Measurements from ENCODE around the gene CDC42EP2.
A peak's percentile ranks its signal among the peaks of the same experiment; 100 is the strongest.

Gene CDC42EP2

DNA sequence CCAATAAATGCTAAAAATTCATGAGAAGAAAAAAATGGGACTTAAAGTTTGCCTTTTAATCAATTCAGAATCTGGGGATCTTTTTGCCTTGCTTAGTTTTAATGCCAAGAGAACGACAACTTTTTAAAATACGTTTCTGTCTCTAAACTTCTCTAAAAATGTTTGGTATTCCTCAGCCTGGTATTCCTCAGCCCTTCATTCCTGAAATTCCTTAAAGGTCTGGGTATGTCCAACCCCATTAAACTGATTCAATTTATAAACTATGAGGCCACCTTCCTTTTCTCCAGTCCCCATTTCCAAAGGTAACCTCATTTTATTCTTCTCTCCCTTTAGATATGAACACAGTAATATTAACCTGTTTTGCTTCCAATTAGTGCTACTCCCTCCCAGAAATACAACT lies 36.3 kb upstream of the CDC42EP2 start:
- no peaks in the 10 kb centered on the region for H3K9me3 Mint-ChIP-seq
- no peak overlapping the region for H3K4me3 Mint-ChIP-seq
- peaks cover 29% of the 10 kb centered on the region for H3K36me3 Mint-ChIP-seq (ENCODE audit: low read depth)
- H3K27me3 Mint-ChIP-seq (ENCODE audit: low read depth) = no peaks in the 10 kb centered on the region
- peaks cover 36% of the 10 kb centered on the region for H3K4me1 Mint-ChIP-seq
- TF ChIP-seq, protein P1, sequence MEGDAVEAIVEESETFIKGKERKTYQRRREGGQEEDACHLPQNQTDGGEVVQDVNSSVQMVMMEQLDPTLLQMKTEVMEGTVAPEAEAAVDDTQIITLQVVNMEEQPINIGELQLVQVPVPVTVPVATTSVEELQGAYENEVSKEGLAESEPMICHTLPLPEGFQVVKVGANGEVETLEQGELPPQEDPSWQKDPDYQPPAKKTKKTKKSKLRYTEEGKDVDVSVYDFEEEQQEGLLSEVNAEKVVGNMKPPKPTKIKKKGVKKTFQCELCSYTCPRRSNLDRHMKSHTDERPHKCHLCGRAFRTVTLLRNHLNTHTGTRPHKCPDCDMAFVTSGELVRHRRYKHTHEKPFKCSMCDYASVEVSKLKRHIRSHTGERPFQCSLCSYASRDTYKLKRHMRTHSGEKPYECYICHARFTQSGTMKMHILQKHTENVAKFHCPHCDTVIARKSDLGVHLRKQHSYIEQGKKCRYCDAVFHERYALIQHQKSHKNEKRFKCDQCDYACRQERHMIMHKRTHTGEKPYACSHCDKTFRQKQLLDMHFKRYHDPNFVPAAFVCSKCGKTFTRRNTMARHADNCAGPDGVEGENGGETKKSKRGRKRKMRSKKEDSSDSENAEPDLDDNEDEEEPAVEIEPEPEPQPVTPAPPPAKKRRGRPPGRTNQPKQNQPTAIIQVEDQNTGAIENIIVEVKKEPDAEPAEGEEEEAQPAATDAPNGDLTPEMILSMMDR (IDR thresholded peaks at IDR 0.05; ENCODE audit: unreplicated experiment in 3 of 3) = no peak
- H3K27ac Mint-ChIP-seq = peak overlapping the region; percentile 33 to 86 (median 42)

DNA sequence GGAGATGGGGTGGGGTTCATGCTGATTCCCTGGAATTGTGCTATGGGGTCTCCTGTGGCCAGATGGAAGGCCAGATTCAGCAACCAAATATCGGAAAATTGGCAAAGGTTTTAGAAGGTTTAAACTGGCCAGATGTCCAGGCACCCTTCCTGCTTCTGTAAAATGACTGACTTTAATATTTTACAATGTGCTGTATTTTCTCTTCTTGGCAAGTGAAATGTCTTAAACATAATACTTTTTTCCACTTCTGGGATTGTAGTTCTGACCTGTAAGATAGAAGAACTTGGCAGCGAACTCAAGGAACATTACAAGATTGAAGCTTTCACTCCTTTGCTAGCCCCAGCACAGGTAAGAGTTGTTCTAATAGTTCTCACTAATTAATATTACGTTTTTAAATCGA lies 35.4 kb upstream of the CDC42EP2 start:
- Mint-ChIP-seq H3K4me1 (peaks cover 36% of the 10 kb centered on the region), H3K36me3 (ENCODE audit: low read depth) (peaks cover 29% of the 10 kb centered on the region), H3K27ac (peak overlapping the region; percentile 42 to 58 (median 51)), H3K4me3 (no peak overlapping the region), H3K27me3 (ENCODE audit: low read depth) (no peaks in the 10 kb centered on the region), H3K9me3 (no peaks in the 10 kb centered on the region)
- TF ChIP-seq, protein P1 (IDR thresholded peaks at IDR 0.05; ENCODE audit: unreplicated experiment in 3 of 3) = no peak

DNA sequence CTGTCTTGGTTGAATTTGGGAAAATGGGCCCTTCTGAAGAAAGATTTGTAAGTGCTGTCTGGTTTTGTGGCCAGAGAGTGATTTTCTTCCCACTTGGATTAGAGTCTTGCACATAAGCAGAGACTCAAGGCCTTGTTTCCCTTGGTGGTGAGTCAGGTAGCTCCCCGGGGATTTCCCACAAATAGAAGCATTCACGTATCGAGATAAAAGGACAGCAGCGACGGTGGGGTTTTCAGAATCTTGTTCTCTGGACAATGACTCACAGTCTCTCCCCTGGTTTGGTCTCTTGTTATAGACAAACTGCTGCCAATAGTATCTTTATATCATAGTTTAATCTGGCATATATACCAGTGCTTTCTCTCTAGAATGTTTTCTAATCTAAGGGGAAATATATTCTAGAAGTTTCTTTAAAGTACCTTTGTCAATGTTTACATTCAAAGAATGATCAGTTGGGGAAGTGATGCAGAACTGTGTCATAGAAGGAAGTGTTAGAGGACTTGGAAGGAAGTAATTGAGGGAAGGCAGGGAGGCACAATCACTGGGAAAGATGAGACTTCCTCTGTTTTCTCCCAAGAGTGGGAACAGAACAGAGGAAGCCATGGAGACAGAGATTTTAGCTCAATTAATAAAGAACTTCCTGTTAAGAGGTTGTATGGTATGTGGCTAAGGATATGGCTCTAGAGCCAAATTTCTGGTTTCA lies 34.8 kb upstream of the CDC42EP2 start:
- peaks cover 29% of the 10 kb centered on the region for H3K36me3 Mint-ChIP-seq (ENCODE audit: low read depth)
- TF ChIP-seq, protein P1 (IDR thresholded peaks at IDR 0.05; ENCODE audit: unreplicated experiment in 3 of 3) = no peak
- peak overlapping the region; percentile 42 to 58 (median 51) for H3K27ac Mint-ChIP-seq
- H3K9me3 Mint-ChIP-seq = no peaks in the 10 kb centered on the region
- H3K4me3 Mint-ChIP-seq = no peak overlapping the region
- no peaks in the 10 kb centered on the region for H3K27me3 Mint-ChIP-seq (ENCODE audit: low read depth)
- H3K4me1 Mint-ChIP-seq = peaks cover 36% of the 10 kb centered on the region

DNA sequence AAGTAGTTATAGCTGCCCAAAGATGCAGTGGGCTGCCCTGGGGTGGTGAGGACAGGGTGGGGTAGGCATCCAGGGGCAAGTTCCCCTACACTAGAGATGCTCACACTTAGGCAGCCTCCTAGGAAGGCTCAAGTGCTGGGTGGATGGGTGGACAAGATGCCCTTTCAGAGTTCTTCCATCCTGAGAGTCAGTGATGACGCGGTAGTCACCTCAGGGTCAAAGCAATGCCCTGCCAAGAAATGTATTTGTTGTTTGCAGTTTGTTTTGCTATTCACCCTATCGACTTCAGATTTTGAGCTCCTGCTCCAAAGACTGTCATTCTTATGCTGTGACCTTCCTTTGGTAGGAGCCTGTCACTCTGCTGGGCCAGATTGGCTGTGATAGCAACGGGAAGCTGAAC lies 34.0 kb upstream of the CDC42EP2 start:
- H3K27ac Mint-ChIP-seq = no peak overlapping the region
- no peaks in the 10 kb centered on the region for H3K9me3 Mint-ChIP-seq
- H3K36me3 Mint-ChIP-seq (ENCODE audit: low read depth) = peaks cover 30% of the 10 kb centered on the region
- peaks cover 29% of the 10 kb centered on the region for H3K4me1 Mint-ChIP-seq
- TF ChIP-seq, protein P1 (IDR thresholded peaks at IDR 0.05; ENCODE audit: unreplicated experiment in 3 of 3) = no peak
- H3K4me3 Mint-ChIP-seq = no peak overlapping the region
- no peaks in the 10 kb centered on the region for H3K27me3 Mint-ChIP-seq (ENCODE audit: low read depth)

DNA sequence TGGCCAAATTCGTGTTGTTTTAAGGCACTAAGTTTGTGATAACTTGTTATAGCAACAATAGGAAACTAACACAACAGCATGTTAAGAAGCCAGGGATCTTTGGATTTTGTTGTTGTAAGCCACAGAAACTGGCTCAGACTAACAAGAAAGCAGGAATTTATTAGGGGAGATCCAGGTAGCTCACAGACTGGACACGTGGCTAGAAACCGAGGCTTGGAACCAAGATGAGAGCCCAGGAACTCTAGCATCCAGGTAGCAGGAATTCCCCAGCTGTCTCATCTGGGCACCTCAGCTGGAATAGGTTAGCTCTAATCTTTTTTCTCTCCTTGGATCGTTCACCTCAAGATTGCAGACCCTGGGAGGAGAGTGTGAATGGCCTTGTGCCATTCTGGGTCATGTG lies 28.0 kb upstream of the CDC42EP2 start:
- TF ChIP-seq, protein P1 (IDR thresholded peaks at IDR 0.05; ENCODE audit: unreplicated experiment in 3 of 3) = no peak
- no peaks in the 10 kb centered on the region for H3K27me3 Mint-ChIP-seq (ENCODE audit: low read depth)
- no peaks in the 10 kb centered on the region for H3K9me3 Mint-ChIP-seq
- H3K27ac Mint-ChIP-seq = no peak overlapping the region
- peaks cover 48% of the 10 kb centered on the region for H3K36me3 Mint-ChIP-seq (ENCODE audit: low read depth)
- H3K4me3 Mint-ChIP-seq = no peak overlapping the region
- H3K4me1 Mint-ChIP-seq = peaks cover 21% of the 10 kb centered on the region

DNA sequence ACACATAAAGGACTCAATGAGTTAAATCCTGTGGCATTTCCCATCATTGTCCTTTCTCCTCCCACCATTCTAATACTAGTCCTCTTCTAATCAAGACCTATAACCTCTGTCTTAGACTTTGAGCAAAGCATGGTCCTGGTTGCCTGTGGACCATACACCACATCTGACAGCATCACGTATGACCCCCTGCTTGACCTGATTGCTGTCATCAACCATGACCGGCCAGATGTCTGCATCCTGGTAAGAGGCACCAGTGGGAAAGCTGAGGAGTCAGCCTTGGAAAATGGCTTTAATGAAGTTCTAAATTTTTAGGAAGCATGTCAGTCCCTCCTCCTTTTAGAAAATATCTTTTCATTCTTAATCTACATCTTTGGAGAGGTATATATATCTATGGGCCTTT lies 27.1 kb upstream of the CDC42EP2 start:
- Mint-ChIP-seq H3K4me3 (no peak overlapping the region), H3K27ac (no peak overlapping the region), H3K9me3 (no peaks in the 10 kb centered on the region), H3K4me1 (peaks cover 30% of the 10 kb centered on the region), H3K27me3 (ENCODE audit: low read depth) (no peaks in the 10 kb centered on the region), H3K36me3 (ENCODE audit: low read depth) (peaks cover 45% of the 10 kb centered on the region)
- TF ChIP-seq, protein P1 (IDR thresholded peaks at IDR 0.05; ENCODE audit: unreplicated experiment in 3 of 3) = no peak
